H9 (cell line): Measurements from ENCODE around the gene IL21R. TPM values are rescaled to one million over a fixed set of nuclear protein-coding genes. Genes with fewer than 3 reads are reported as not detected.

Source experiments
- DNase-seq: peaks from one replicate; pipeline ENCODE4 v3.0.0-alpha.2; 2017
- H2AFZ ChIP-seq: one replicate; pipeline ENCODE4 v1.6.1; 2013; ENCODE audit warnings: mild to moderate bottlenecking, low read length, control low read depth, moderate library complexity
- H2AK5ac ChIP-seq: 2 replicates; pipeline ENCODE4 v1.6.1; 2013; ENCODE audit warnings: low read length, control low read depth, mixed read lengths; ENCODE audit not compliant: insufficient read length
- H2BK120ac ChIP-seq: one replicate; pipeline ENCODE4 v1.6.1; 2013; ENCODE audit warnings: low read depth, mild to moderate bottlenecking, low read length, control low read depth, inconsistent platforms; ENCODE audit not compliant: poor library complexity, severe bottlenecking
- H2BK12ac ChIP-seq: 2 replicates; pipeline ENCODE4 v1.6.1; 2013; ENCODE audit warnings: low read length, control low read depth, mixed read lengths, low read depth; ENCODE audit not compliant: insufficient read length
- H2BK15ac ChIP-seq: 2 replicates; pipeline ENCODE4 v1.6.1; 2013; ENCODE audit warnings: low read depth, low read length, control low read depth
- H2BK20ac ChIP-seq: one replicate; pipeline ENCODE4 v1.6.1; 2013; ENCODE audit warnings: low read depth, mild to moderate bottlenecking, low read length, control low read depth, inconsistent platforms; ENCODE audit not compliant: poor library complexity, severe bottlenecking
- H2BK5ac ChIP-seq: 2 replicates; pipeline ENCODE4 v1.6.1; 2013; ENCODE audit warnings: low read length, control low read depth, mixed read lengths; ENCODE audit not compliant: insufficient read length
- H3K14ac ChIP-seq: 2 replicates; pipeline ENCODE4 v1.6.1; 2013; ENCODE audit warnings: low read length, control low read depth; ENCODE audit not compliant: insufficient read depth
- H3K18ac ChIP-seq: 2 replicates; pipeline ENCODE4 v1.6.1; 2013; ENCODE audit warnings: low read depth, mild to moderate bottlenecking, mixed read lengths, low read length, control low read depth; ENCODE audit not compliant: insufficient read length
- H3K23ac ChIP-seq: 2 replicates; pipeline ENCODE4 v1.6.1; 2013; ENCODE audit warnings: low read length, control low read depth, mixed read lengths, low read depth; ENCODE audit not compliant: insufficient read length
- H3K23me2 ChIP-seq: 2 replicates; pipeline ENCODE4 v1.6.1; 2013; ENCODE audit warnings: low read depth, mild to moderate bottlenecking, mixed read lengths, low read length, control low read depth; ENCODE audit not compliant: insufficient read length, poor library complexity, severe bottlenecking
- H3K27ac ChIP-seq: 2 replicates; pipeline ENCODE4 v1.5.1; 2013; ENCODE audit warnings: low read length, control low read depth, mixed read lengths, low read depth; ENCODE audit not compliant: insufficient read length
- H3K27me3 ChIP-seq: 2 replicates; pipeline ENCODE4 v1.6.1; 2013; ENCODE audit warnings: low read length, control low read depth, inconsistent platforms; ENCODE audit not compliant: insufficient read depth
- H3K4ac ChIP-seq: 2 replicates; pipeline ENCODE4 v1.6.1; 2013; ENCODE audit warnings: low read depth, mild to moderate bottlenecking, control low read depth, inconsistent platforms, low read length, moderate library complexity
- H3K4me1 ChIP-seq: 2 replicates; pipeline ENCODE4 v1.6.1; 2013; ENCODE audit warnings: low read length, control low read depth, inconsistent platforms; ENCODE audit not compliant: insufficient read depth
- H3K4me2 ChIP-seq: 2 replicates; pipeline ENCODE4 v1.6.1; 2013; ENCODE audit warnings: low read length, control low read depth, mixed read lengths; ENCODE audit not compliant: insufficient read length, insufficient read depth
- H3K56ac ChIP-seq: 2 replicates; pipeline ENCODE4 v1.6.1; 2013; ENCODE audit warnings: low read depth, mild to moderate bottlenecking, mixed read lengths, low read length, control low read depth; ENCODE audit not compliant: insufficient read length
- H3K79me1 ChIP-seq: 2 replicates; pipeline ENCODE4 v1.6.1; 2013; ENCODE audit warnings: low read depth, mild to moderate bottlenecking, moderate library complexity, low read length, control low read depth, inconsistent platforms; ENCODE audit not compliant: insufficient read depth, poor library complexity, severe bottlenecking
- H3K79me2 ChIP-seq: 2 replicates; pipeline ENCODE4 v1.6.1; 2013; ENCODE audit warnings: low read length, control low read depth, inconsistent platforms; ENCODE audit not compliant: insufficient read depth
- H3K9ac ChIP-seq: 2 replicates; pipeline ENCODE4 v1.6.1; 2013; ENCODE audit warnings: low read length, control low read depth, mixed read lengths; ENCODE audit not compliant: insufficient read length; ENCODE audit errors: extremely low read depth
- H3K9me3 ChIP-seq: one replicate; pipeline ENCODE4 v1.6.1; 2013; ENCODE audit warnings: low read depth, low read length, inconsistent platforms; ENCODE audit not compliant: control insufficient read depth
- H3T11ph ChIP-seq: one replicate; pipeline ENCODE4 v1.6.1; 2013; ENCODE audit warnings: mild to moderate bottlenecking, low read length, control low read depth, inconsistent platforms
- H4K20me1 ChIP-seq: one replicate; pipeline ENCODE4 v1.6.1; 2013; ENCODE audit not compliant: control insufficient read depth, insufficient read length, insufficient read depth
- H4K5ac ChIP-seq: 2 replicates; pipeline ENCODE4 v1.6.1; 2013; ENCODE audit warnings: low read depth, mild to moderate bottlenecking, mixed read lengths, low read length, control low read depth; ENCODE audit not compliant: insufficient read length
- H4K8ac ChIP-seq: replicated peaks from 2 replicates; pipeline ENCODE4 v1.6.1; 2013; ENCODE audit warnings: low read length, control low read depth, mixed read lengths, low read depth; ENCODE audit not compliant: insufficient read length
- H4K91ac ChIP-seq: 2 replicates; pipeline ENCODE4 v1.6.1; 2013; ENCODE audit warnings: low read depth, mild to moderate bottlenecking, moderate library complexity, mixed read lengths, low read length, control low read depth; ENCODE audit not compliant: insufficient read length
- H3K27ac Mint-ChIP-seq, 3 experiments: 2 replicates in 2 of 3; 3 replicates in 1 of 3; pipeline ENCODE4 v1.8.0; 2020 to 2021; ENCODE audit warnings: mixed read lengths in 3 of 3, mild to moderate bottlenecking in 1 of 3, moderate library complexity in 1 of 3
- H3K27me3 Mint-ChIP-seq: 2 replicates; pipeline ENCODE4 v1.8.0; 2021; ENCODE audit warnings: low read depth, mild to moderate bottlenecking, moderate library complexity, mixed read lengths
- H3K36me3 Mint-ChIP-seq, 3 experiments: 2 replicates in 2 of 3; 3 replicates in 1 of 3; pipeline ENCODE4 v1.8.0; 2020 to 2021; ENCODE audit warnings: low read depth in 3 of 3, mixed read lengths in 3 of 3; ENCODE audit not compliant: insufficient read depth in 1 of 3
- H3K4me1 Mint-ChIP-seq, 2 experiments: 2 replicates each; pipeline ENCODE4 v1.8.0; 2020; ENCODE audit warnings: mixed read lengths in 2 of 2
- H3K4me3 Mint-ChIP-seq, 2 experiments: 2 replicates in 1 of 2; 3 replicates in 1 of 2; pipeline ENCODE4 v1.8.0; 2020 to 2021; ENCODE audit warnings: mild to moderate bottlenecking in 2 of 2, mixed read lengths in 2 of 2, moderate library complexity in 1 of 2
- H3K9me3 Mint-ChIP-seq, 2 experiments: 2 replicates in 1 of 2; 3 replicates in 1 of 2; pipeline ENCODE4 v1.8.0; 2020; ENCODE audit warnings: mild to moderate bottlenecking in 2 of 2, mixed read lengths in 2 of 2, moderate library complexity in 1 of 2
- WGBS: extraction: QIAGEN DNeasy Blood & Tissue Kit; methylation state at CpG from one replicate; pipeline ENCODE4 v1.1.7; 2013; ENCODE audit warnings: missing lambda C conversion rate, low lambda C conversion rate, mixed read lengths; ENCODE audit not compliant: insufficient read length; ENCODE audit errors: extremely low coverage; 5-methylcytosine and 5-hydroxymethylcytosine counted together
- total RNA-seq: library from RNA; stranded (reverse); gene quantifications from 2 replicates; pipeline ENCODE4 v1.2.1, GENCODE V29; 2021
- TF ChIP-seq, protein P1 (sequence below): fragments of 200-600 bp; sonication (generic); conservative IDR thresholded peaks from 3 replicates; pipeline ENCODE4 v1.8.0; 2021; ENCODE audit warnings: antibody characterized with exemption, mild to moderate bottlenecking

Gene IL21R
- total RNA-seq, 1 experiment from 2014 or later = 0.07 TPM

DNA sequence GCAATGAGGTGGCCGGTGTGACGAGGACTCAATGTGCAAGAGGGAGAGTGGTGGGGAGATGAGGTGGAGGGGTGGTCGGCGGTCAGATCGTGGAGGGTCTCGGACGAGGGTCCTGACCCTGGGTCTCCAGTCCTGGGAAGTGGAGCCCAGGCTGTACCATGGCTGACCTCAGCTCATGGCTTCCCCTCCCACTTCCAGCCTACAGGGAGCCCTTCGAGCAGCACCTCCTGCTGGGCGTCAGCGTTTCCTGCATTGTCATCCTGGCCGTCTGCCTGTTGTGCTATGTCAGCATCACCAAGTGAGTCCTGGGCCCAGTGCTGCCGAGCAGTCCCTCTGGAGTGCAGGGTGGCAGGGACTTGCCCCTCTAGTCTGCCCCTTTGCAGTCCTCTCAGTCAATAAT lies 46.4 kb upstream of the IL21R start:
- Histone ChIP-seq H3K4me1 (no peaks in the 10 kb centered on the region), H2BK120ac (no peak overlapping the region), H3K56ac (no peak overlapping the region), H3K9ac (no peak overlapping the region), H2AK5ac (no peak overlapping the region), H4K5ac (no peak overlapping the region), H3K9me3 (peaks cover 6% of the 10 kb centered on the region), H2BK15ac (no peak overlapping the region), H3K23ac (no peak overlapping the region), H4K8ac (no peak overlapping the region), H2AFZ (no peak overlapping the region), H2BK5ac (no peak overlapping the region), H3K18ac (no peak overlapping the region), H3K14ac (no peak overlapping the region), H3K79me1 (no peaks in the 10 kb centered on the region), H4K91ac (no peak overlapping the region), H3T11ph (no peak overlapping the region), H3K4ac (no peak overlapping the region), H3K4me2 (no peak overlapping the region), H4K20me1 (no peaks in the 10 kb centered on the region), H3K27me3 (no peaks in the 10 kb centered on the region), H3K79me2 (no peaks in the 10 kb centered on the region), H2BK20ac (no peak overlapping the region), H3K23me2 (no peaks in the 10 kb centered on the region), H2BK12ac (no peak overlapping the region), H3K27ac (no peak overlapping the region)
- no peak overlapping the region for H3K4me3 Mint-ChIP-seq
- WGBS = no CpG with 5 or more reads among the region's 12 CpGs
- H3K36me3 Mint-ChIP-seq = peaks cover 30 to 57% (median 41%) of the 10 kb centered on the region in 3 experiments; a peak in 6 of 7 replicates
- H3K27ac Mint-ChIP-seq = peak overlapping the region in 1 of 3 experiments; percentile 92; a peak in 2 of 7 replicates
- peaks cover 5 to 6% of the 10 kb centered on the region in 2 experiments for H3K4me1 Mint-ChIP-seq
- H3K27me3 Mint-ChIP-seq = no peaks in the 10 kb centered on the region
- TF ChIP-seq, protein P1, sequence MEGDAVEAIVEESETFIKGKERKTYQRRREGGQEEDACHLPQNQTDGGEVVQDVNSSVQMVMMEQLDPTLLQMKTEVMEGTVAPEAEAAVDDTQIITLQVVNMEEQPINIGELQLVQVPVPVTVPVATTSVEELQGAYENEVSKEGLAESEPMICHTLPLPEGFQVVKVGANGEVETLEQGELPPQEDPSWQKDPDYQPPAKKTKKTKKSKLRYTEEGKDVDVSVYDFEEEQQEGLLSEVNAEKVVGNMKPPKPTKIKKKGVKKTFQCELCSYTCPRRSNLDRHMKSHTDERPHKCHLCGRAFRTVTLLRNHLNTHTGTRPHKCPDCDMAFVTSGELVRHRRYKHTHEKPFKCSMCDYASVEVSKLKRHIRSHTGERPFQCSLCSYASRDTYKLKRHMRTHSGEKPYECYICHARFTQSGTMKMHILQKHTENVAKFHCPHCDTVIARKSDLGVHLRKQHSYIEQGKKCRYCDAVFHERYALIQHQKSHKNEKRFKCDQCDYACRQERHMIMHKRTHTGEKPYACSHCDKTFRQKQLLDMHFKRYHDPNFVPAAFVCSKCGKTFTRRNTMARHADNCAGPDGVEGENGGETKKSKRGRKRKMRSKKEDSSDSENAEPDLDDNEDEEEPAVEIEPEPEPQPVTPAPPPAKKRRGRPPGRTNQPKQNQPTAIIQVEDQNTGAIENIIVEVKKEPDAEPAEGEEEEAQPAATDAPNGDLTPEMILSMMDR = peak; percentile 60
- no peaks in the 10 kb centered on the region; a peak in 1 of 5 replicates for H3K9me3 Mint-ChIP-seq
- DNase-seq = peak; percentile 84
